Endodermal cell (in vitro differentiated cells): ENCODE results near the gene KMT2E. TPM values are rescaled to one million over a fixed set of nuclear protein-coding genes. Genes with fewer than 3 reads are reported as not detected.

Experiments
- DNase-seq: peaks from one replicate; pipeline ENCODE4 v3.0.0-alpha.2; 2017
- H3K27ac ChIP-seq: 2 replicates; pipeline ENCODE4 v1.5.1; 2013; ENCODE audit warnings: mild to moderate bottlenecking, low read depth, low read length, moderate library complexity
- H3K27me3 ChIP-seq: 2 replicates; pipeline ENCODE4 v1.6.1; 2013; ENCODE audit warnings: mild to moderate bottlenecking, low read length, moderate library complexity; ENCODE audit not compliant: insufficient read depth, control insufficient read depth, poor library complexity, severe bottlenecking
- H3K36me3 ChIP-seq: 2 replicates; pipeline ENCODE4 v1.7.0; 2013; ENCODE audit warnings: mild to moderate bottlenecking, low read length, moderate library complexity; ENCODE audit not compliant: control insufficient read depth, insufficient read depth
- H3K4me1 ChIP-seq: one replicate; pipeline ENCODE4 v1.7.0; 2013; ENCODE audit warnings: low read length; ENCODE audit not compliant: control insufficient read depth, insufficient read depth
- H3K4me3 ChIP-seq: 2 replicates; pipeline ENCODE4 v1.5.1; 2013; ENCODE audit warnings: mild to moderate bottlenecking, low read length, moderate library complexity
- H3K9ac ChIP-seq: 2 replicates; pipeline ENCODE4 v1.6.1; 2013; ENCODE audit warnings: mild to moderate bottlenecking, low read length, moderate library complexity; ENCODE audit not compliant: poor library complexity, severe bottlenecking; ENCODE audit errors: extremely low read depth
- H3K9me3 ChIP-seq: 2 replicates; pipeline ENCODE4 v1.6.1; 2013; ENCODE audit warnings: mild to moderate bottlenecking, low read length, moderate library complexity; ENCODE audit not compliant: control insufficient read depth
- H3K27ac Mint-ChIP-seq: 2 replicates; pipeline ENCODE4 v1.8.0; 2020; ENCODE audit warnings: mixed read lengths
- H3K27me3 Mint-ChIP-seq: 2 replicates; pipeline ENCODE4 v1.8.0; 2021; ENCODE audit warnings: mild to moderate bottlenecking, mixed read lengths; ENCODE audit not compliant: insufficient read depth
- H3K36me3 Mint-ChIP-seq: 2 replicates; pipeline ENCODE4 v1.8.0; 2020; ENCODE audit warnings: low read depth, mixed read lengths
- H3K4me1 Mint-ChIP-seq: 2 replicates; pipeline ENCODE4 v1.8.0; 2020; ENCODE audit warnings: mixed read lengths
- H3K4me3 Mint-ChIP-seq: 2 replicates; pipeline ENCODE4 v1.8.0; 2020; ENCODE audit warnings: mild to moderate bottlenecking, moderate library complexity, mixed read lengths
- H3K9me3 Mint-ChIP-seq: 2 replicates; pipeline ENCODE4 v1.8.0; 2020; ENCODE audit warnings: mild to moderate bottlenecking, mixed read lengths
- WGBS, 2 experiments: methylation state at CpG; one replicate each; pipeline versions ENCODE4 v1.1.5 to v1.1.7; 2013; ENCODE audit warnings: missing lambda C conversion rate in 2 of 2, mixed read lengths in 1 of 2; ENCODE audit not compliant: insufficient coverage in 1 of 2, insufficient read length in 1 of 2; 5-methylcytosine and 5-hydroxymethylcytosine counted together
- total RNA-seq, 2 donors: library from RNA; stranded (reverse); fragmentation: NEBNext Ultra II Directional in 1 of 2; extraction: Animal tissue kit (Norgen Biotek cat#: 25700) in 1 of 2; gene quantifications; 2 replicates in 1 of 2; 3 replicates in 1 of 2; pipeline ENCODE4 v1.2.1, GENCODE V29; 2021
- TF ChIP-seq, protein P1 (sequence below): fragments of 200-600 bp; sonication (generic); conservative IDR thresholded peaks from 2 replicates; pipeline ENCODE4 v1.5.0; 2021; ENCODE audit warnings: antibody characterized with exemption, mild to moderate bottlenecking

The KMT2E gene
- total RNA-seq, 2 donors from 2014 or later = 65.7 to 70.4 TPM

GRCh38 chr7:105073143-105073542, 59.1 kb downstream of the KMT2E start:
- no peaks in the 10 kb centered on the region for H3K9me3 ChIP-seq
- peaks cover 92% of the 10 kb centered on the region for H3K36me3 ChIP-seq
- 95% methylated on average over 1 of the region's 1 CpG; no CpG with 5 or more reads in 1 of the 2 experiments for WGBS, 2 experiments
- H3K4me1 Mint-ChIP-seq = no peaks in the 10 kb centered on the region
- H3K4me1 ChIP-seq = no peaks in the 10 kb centered on the region
- H3K27ac Mint-ChIP-seq = no peak overlapping the region
- H3K4me3 ChIP-seq = no peak overlapping the region
- TF ChIP-seq, protein P1, sequence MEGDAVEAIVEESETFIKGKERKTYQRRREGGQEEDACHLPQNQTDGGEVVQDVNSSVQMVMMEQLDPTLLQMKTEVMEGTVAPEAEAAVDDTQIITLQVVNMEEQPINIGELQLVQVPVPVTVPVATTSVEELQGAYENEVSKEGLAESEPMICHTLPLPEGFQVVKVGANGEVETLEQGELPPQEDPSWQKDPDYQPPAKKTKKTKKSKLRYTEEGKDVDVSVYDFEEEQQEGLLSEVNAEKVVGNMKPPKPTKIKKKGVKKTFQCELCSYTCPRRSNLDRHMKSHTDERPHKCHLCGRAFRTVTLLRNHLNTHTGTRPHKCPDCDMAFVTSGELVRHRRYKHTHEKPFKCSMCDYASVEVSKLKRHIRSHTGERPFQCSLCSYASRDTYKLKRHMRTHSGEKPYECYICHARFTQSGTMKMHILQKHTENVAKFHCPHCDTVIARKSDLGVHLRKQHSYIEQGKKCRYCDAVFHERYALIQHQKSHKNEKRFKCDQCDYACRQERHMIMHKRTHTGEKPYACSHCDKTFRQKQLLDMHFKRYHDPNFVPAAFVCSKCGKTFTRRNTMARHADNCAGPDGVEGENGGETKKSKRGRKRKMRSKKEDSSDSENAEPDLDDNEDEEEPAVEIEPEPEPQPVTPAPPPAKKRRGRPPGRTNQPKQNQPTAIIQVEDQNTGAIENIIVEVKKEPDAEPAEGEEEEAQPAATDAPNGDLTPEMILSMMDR = no peak
- H3K27me3 ChIP-seq = no peaks in the 10 kb centered on the region
- no peak overlapping the region for H3K27ac ChIP-seq
- no peak overlapping the region for H3K4me3 Mint-ChIP-seq
- H3K9ac ChIP-seq = no peak overlapping the region
- no peaks in the 10 kb centered on the region for H3K27me3 Mint-ChIP-seq
- peaks cover 76% of the 10 kb centered on the region for H3K36me3 Mint-ChIP-seq
- no peak for DNase-seq
- no peaks in the 10 kb centered on the region for H3K9me3 Mint-ChIP-seq

DNA sequence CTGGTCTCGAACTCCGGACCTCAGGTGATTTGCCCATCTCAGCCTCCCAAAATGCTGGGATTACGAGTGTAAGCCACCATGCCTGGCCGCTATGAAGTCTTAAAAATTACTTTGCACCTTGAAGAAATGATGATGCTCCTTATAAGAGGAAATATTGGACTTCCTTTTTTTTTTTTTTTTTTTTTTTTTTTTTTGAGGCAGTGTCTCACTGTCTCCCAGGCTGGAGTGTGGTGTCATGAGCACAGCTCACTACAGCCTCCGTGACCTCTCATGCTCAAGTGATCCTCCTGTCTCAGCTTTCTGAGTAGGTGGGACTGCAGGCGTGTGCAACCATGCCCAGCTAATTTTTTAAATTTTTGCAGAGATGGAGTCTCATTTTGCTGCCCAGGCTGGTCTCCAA, 65.3 kb downstream of the KMT2E start:
- Histone ChIP-seq H3K9me3 (no peaks in the 10 kb centered on the region), H3K4me3 (no peak overlapping the region), H3K27ac (no peak overlapping the region), H3K36me3 (peaks cover 93% of the 10 kb centered on the region), H3K4me1 (no peaks in the 10 kb centered on the region), H3K9ac (no peak overlapping the region), H3K27me3 (no peaks in the 10 kb centered on the region)
- H3K36me3 Mint-ChIP-seq = peaks cover 85% of the 10 kb centered on the region
- WGBS, 2 experiments = 93 to 97% methylated on average over 5 to 6 of the region's 6 CpGs
- no peak for DNase-seq
- no peaks in the 10 kb centered on the region for H3K9me3 Mint-ChIP-seq
- no peak overlapping the region for H3K4me3 Mint-ChIP-seq
- H3K27me3 Mint-ChIP-seq = no peaks in the 10 kb centered on the region
- TF ChIP-seq, protein P1 = no peak
- H3K4me1 Mint-ChIP-seq = no peaks in the 10 kb centered on the region
- H3K27ac Mint-ChIP-seq = no peak overlapping the region

DNA sequence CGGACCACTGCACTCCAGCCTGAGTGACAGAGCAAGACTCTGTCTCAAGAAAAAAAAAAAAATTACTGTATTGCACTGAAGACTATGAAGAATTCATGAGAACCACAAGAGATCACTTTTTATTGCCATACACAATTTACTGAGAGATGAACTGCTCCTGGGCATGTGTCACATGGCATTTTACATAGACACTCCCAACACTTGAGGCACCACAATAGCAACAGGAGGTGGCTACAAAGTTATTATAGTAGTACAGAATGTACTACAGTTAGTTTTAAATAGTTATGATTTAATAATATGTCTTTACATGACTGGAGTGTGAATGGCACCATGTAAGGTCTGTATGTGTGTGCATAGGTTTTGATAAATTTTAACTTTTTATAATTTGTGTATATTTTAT, 70.6 kb downstream of the KMT2E start:
- Mint-ChIP-seq H3K27ac (no peak overlapping the region), H3K4me1 (no peaks in the 10 kb centered on the region), H3K36me3 (peaks cover 63% of the 10 kb centered on the region), H3K27me3 (no peaks in the 10 kb centered on the region), H3K9me3 (no peaks in the 10 kb centered on the region), H3K4me3 (no peak overlapping the region)
- H3K27ac ChIP-seq = no peak overlapping the region
- no peaks in the 10 kb centered on the region for H3K4me1 ChIP-seq
- H3K4me3 ChIP-seq = no peak overlapping the region
- WGBS, 2 experiments = 83 to 100% methylated on average over 1 of the region's 1 CpG
- H3K27me3 ChIP-seq = no peaks in the 10 kb centered on the region
- H3K9me3 ChIP-seq = no peaks in the 10 kb centered on the region
- TF ChIP-seq, protein P1 = no peak
- DNase-seq = no peak
- no peak overlapping the region for H3K9ac ChIP-seq
- H3K36me3 ChIP-seq = peaks cover 85% of the 10 kb centered on the region
